ENCODE measurements around the gene CARD16.
"Not testable (repeated sequence)": the region's sequence is repeated elsewhere in the genome, so short reads cannot be mapped to it uniquely, and the experiment has no call there.

Gene CARD16

DNA sequence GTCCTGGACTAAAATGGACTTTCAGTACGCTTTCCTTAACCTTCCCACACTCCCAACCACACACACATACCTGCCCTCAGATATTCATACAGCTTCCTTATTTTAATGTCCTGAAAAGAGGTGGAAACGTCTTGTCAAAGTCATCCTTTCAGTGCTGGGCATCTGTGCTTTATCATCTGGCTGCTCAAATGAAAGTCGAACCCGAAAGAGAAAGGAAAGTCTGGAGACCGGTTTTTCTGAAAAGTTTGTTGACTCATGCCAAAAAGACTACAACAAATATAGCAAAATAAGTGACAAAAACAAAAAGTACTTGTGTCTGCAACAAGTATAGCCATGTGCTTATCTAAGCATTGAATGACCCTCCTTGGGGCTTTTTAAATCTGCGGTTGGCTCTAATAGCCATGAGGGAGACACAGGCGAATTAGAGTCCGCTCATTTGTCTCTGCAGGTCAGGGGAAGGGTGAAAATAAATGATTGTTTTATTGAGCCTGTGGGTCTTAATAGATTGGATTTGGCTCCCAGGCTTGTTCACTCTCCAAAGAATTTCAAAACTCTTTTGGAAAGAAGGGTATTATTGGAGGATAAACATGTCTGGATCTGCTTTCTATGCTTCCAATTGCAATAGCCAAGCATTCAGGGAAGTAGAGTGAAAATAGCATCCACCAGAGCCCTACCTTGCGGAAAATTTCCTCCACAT is 18.3 kb upstream of the CARD16 start:
- H3K9me3 Mint-ChIP-seq (ENCODE audit: low read depth); H3K27me3 Mint-ChIP-seq; H3K4me3 Mint-ChIP-seq; H3K36me3 Mint-ChIP-seq; H3K27ac Mint-ChIP-seq; H3K4me1 Mint-ChIP-seq (ENCODE audit: low read depth): not testable (repeated sequence)

DNA sequence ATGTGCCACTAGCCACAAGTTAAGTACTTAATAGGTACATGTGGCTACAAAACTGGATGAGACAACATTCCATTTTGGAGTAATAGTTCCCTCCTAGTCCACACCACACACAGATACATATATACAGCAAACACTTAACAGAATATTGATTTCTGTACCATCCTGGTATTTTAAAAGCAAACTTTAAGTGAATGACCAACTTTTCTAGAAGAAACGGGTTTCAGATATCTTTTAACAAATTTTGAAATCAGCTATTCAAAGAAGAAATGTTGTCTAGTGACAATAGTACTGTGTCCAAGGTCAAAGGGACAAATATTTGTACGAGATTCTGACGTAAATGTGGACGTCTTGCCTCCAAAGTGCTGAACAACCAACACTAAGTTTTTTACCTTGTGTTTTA is 12.3 kb upstream of the CARD16 start:
- Mint-ChIP-seq H3K27ac (no peak overlapping the region), H3K4me1 (ENCODE audit: low read depth) (no peaks in the 10 kb centered on the region)

DNA sequence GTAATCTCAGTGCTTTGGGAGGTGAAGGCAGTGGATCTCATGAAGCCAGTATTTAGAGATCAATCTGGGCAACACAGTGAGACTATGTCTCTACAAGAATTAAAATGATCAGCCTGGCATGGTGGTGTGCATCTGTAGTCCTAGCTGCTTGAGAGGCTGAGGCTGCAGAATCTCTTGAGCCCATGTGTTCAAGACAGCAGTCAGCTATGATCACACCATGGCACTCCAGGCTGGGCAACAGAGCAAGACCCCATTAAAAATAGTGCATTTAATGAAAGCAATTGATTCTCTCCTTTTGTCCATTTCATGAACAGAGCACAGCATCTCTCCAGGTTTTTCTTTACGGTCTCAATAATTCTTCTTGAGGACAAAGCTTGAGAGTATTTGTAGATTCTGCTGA is 11.3 kb upstream of the CARD16 start:
- peaks cover 7% of the 10 kb centered on the region for H3K36me3 Mint-ChIP-seq
- no peak overlapping the region for H3K4me3 Mint-ChIP-seq
- H3K4me1 Mint-ChIP-seq (ENCODE audit: low read depth) = no peaks in the 10 kb centered on the region
- H3K27ac Mint-ChIP-seq = no peak overlapping the region
- no peaks in the 10 kb centered on the region for H3K27me3 Mint-ChIP-seq
- H3K9me3 Mint-ChIP-seq (ENCODE audit: low read depth) = peaks cover 5% of the 10 kb centered on the region

More for the DNA sequence above, 12.3 kb upstream of the CARD16 start:
- Mint-ChIP-seq H3K36me3 (peaks cover 7% of the 10 kb centered on the region), H3K9me3 (ENCODE audit: low read depth) (peaks cover 5% of the 10 kb centered on the region), H3K27me3 (no peaks in the 10 kb centered on the region), H3K4me3 (no peak overlapping the region)

DNA sequence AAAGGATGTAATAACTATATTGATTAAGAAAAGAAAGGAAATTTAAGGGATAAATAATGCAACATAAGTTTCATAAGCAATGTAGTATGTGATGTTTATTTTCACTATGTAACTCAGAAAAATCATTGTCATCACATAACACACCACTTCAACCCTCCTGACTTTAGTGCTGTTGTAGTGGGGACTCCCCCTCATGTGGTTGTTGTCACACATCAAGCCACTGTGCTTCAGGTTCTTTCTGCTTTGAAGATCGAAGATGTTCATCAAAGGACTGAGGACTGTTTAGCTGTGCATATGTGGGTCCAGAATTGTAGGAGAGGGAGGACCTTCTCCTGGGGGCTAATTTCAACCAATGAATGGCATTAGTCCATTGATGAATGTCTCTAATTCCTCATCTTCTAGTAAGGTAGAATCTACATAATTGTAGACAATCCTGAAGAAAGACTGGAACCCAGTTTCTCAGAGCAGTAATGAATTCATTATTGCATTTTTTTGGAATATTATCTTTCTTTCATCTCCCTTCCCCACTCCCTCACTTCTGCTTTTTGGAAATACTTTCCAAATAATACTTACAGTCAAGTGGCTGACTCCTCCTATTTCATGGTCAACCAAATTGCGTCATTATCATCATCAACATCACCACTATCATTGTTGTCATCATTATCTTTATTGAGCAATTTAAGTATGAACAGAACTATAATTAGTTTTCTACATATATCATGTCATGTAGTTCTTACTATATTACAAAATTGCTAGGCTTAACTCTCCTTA is 9.8 kb upstream of the CARD16 start:
- H3K27me3 Mint-ChIP-seq = no peaks in the 10 kb centered on the region
- H3K4me1 Mint-ChIP-seq (ENCODE audit: low read depth) = no peaks in the 10 kb centered on the region
- H3K27ac Mint-ChIP-seq = no peak overlapping the region
- peaks cover 3% of the 10 kb centered on the region for H3K36me3 Mint-ChIP-seq
- H3K4me3 Mint-ChIP-seq = no peak overlapping the region
- H3K9me3 Mint-ChIP-seq (ENCODE audit: low read depth) = no peaks in the 10 kb centered on the region

DNA sequence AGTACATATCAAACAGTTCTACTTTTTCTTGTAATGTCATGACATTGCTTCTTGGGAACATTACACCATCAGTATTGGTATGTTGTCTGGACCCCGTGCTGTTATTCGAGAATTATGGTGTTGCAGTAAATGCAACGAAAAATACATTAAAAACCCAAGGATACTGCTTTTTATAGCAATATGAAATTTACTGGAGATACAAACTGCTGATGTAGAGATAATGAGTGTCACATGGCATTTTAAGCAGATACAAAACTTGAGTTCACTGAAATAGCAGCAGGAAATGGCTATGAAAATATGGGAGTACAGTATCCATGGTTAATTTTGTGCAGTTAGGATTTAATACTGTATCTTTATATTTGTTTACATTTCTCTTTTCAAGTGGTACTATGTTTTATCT is 7.4 kb upstream of the CARD16 start:
- Mint-ChIP-seq H3K9me3 (ENCODE audit: low read depth) (no peaks in the 10 kb centered on the region), H3K4me3 (no peak overlapping the region), H3K27ac (no peak overlapping the region)

DNA sequence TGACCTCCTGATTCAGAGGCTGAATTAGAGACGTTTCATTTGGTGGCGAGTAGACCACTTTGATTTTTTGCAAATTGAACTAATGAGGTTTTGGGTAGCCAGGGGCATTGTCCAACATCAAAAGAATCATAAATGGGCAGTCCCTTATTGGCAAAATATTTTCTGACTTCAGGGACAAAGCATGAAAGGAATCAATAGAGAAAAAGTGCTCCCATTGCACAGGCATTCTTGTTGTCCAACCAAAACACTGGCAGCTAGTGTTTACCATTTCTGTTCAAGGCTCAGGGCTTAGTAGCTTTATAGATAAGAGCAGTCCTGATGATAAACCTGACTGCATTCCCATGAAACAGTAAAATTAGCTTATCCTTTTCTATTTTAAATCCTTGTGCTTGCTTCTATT is 6.4 kb upstream of the CARD16 start:
- H3K9me3 Mint-ChIP-seq (ENCODE audit: low read depth) = no peaks in the 10 kb centered on the region
- H3K27me3 Mint-ChIP-seq = no peaks in the 10 kb centered on the region
- H3K4me1 Mint-ChIP-seq (ENCODE audit: low read depth) = peaks cover under 1% of the 10 kb centered on the region
- no peak overlapping the region for H3K27ac Mint-ChIP-seq
- H3K4me3 Mint-ChIP-seq = no peak overlapping the region
- peaks cover 3% of the 10 kb centered on the region for H3K36me3 Mint-ChIP-seq

More for the DNA sequence above, 7.4 kb upstream of the CARD16 start:
- no peaks in the 10 kb centered on the region for H3K4me1 Mint-ChIP-seq (ENCODE audit: low read depth)
- H3K36me3 Mint-ChIP-seq = peaks cover 3% of the 10 kb centered on the region
- no peaks in the 10 kb centered on the region for H3K27me3 Mint-ChIP-seq

DNA sequence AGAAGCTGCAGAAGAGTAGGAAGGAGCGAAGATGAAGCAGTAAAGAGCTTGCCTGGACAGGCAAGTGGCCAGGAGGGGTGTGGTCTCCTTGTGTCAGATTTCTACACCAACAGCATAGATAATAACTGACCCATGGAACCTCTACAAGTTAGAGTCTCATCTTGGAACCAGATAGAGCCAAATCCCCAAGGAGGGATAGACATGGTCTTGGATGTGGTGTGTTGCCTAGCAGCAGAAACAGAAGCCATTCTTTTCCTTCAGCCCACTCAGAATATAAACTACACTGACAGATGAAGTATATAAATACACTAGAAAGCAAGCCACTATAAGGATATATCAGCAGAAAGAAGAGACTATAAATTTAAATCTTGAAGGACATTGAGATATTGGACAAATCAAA is 4.3 kb upstream of the CARD16 start:
- no peaks in the 10 kb centered on the region for H3K36me3 Mint-ChIP-seq
- H3K27ac Mint-ChIP-seq = no peak overlapping the region
- H3K9me3 Mint-ChIP-seq (ENCODE audit: low read depth) = no peaks in the 10 kb centered on the region
- H3K4me3 Mint-ChIP-seq = no peak overlapping the region
- H3K27me3 Mint-ChIP-seq = no peaks in the 10 kb centered on the region
- H3K4me1 Mint-ChIP-seq (ENCODE audit: low read depth) = peaks cover 17% of the 10 kb centered on the region

DNA sequence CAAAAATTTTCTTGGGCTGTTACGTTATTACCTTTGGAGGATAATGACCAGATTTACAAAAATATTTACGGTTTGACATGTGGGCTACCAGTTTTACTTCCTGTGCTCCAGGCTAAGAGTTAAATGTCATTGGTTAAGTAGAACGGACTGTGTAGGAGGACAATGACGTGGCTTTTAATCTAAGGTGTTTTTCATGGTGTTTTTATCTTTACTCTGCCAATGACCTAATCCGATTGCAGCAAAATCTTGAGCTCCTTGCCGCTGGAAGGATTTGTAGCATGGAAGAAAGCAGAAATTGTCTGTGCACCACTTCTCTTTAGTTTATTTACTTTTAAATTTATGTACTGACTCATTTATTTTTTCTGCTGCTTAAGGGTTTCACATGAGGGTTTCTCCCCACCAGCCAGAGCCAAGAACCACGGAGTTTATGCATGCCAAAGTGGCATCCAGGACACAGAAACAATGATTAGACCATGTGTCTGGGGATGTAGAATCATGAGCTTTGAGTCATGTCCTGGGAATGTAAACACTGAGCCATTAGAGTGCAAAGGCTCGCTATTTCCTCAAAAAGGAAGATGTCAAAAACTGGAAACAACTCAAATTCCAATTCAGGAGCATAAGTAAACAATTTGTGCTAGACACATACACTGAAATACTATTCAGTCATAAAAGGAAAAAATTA is 1.9 kb upstream of the CARD16 start:
- H3K36me3 Mint-ChIP-seq = no peaks in the 10 kb centered on the region
- peaks cover 42% of the 10 kb centered on the region for H3K4me1 Mint-ChIP-seq (ENCODE audit: low read depth)
- no peak overlapping the region for H3K4me3 Mint-ChIP-seq
- H3K27me3 Mint-ChIP-seq = no peaks in the 10 kb centered on the region
- no peak overlapping the region for H3K27ac Mint-ChIP-seq
- no peaks in the 10 kb centered on the region for H3K9me3 Mint-ChIP-seq (ENCODE audit: low read depth)

DNA sequence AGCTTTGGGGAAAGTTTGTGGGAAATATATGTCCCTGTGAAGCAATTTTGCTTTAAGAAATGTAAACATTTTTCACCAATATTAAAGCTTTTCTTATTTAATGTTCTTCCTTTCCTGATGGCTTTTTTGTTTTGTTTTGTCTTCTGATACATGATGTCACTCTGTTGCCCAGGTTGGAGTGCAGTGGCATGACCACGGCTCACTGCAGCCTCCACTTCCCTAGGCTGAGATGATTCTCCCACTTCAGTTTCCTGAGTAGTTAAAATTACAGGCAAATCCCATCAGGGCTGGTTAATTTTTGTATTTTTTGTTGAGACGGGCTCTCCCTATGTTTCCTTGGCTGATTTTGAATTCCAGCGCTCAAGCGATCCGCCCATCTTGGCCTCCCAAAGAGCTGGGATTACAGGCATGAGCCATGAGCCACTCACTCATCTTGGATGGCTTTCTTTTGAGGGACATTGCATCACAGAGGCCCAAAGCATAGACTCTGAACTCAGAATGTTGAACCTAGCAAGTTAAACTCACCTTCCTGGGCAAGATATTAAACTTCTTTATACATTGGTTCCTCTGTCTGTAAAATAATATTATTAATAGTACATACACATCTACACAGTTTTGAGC is 651 bp upstream of the CARD16 start:
- Mint-ChIP-seq H3K9me3 (ENCODE audit: low read depth) (no peaks in the 10 kb centered on the region), H3K27ac (peak overlapping the region; percentile 59), H3K27me3 (no peaks in the 10 kb centered on the region), H3K4me3 (peak overlapping the region; percentile 96), H3K36me3 (peaks cover 8% of the 10 kb centered on the region), H3K4me1 (ENCODE audit: low read depth) (peaks cover 52% of the 10 kb centered on the region)

DNA sequence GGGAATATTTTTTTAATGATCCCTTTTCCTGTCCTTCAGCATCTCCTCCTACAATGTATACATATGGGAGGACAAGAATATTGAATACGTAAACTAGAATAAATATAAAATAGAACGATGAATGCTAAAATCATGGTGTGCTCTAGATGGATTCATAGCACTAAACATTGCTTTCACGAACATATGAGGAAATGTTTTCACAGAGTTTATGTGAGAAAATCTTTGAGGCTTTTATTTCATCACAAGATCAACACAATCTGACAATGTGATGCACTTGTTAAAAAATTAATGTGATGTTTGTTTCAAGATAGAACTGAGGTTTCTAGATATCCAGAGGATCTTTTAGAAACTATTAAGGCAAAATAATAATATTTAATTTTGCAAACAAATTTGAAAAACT is 3.0 kb downstream of the CARD16 start:
- no peaks in the 10 kb centered on the region for H3K9me3 Mint-ChIP-seq (ENCODE audit: low read depth)
- H3K4me3 Mint-ChIP-seq = no peak overlapping the region
- H3K27me3 Mint-ChIP-seq = no peaks in the 10 kb centered on the region
- H3K4me1 Mint-ChIP-seq (ENCODE audit: low read depth) = peaks cover 59% of the 10 kb centered on the region
- H3K27ac Mint-ChIP-seq = no peak overlapping the region
- peaks cover 23% of the 10 kb centered on the region for H3K36me3 Mint-ChIP-seq

DNA sequence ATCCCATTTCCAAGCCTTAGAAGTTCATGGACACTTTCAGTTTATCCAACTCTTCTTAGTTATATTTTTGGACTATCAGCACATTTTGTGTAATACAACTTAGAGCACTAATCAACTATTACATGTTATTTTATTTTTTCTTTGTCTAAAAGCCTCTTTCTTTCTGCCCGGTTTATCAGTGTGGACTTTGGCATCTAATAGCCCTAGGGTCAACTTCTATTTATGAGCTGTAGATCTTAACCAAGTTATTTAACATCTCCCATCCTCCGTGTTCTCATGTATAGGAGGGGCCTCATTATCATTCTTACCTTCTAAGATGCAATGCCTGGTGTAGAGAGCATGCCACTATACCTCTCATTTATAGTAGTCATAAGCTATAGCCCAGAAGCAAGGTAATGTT is 4.4 kb downstream of the CARD16 start:
- Mint-ChIP-seq H3K27me3 (no peaks in the 10 kb centered on the region), H3K4me1 (ENCODE audit: low read depth) (peaks cover 63% of the 10 kb centered on the region), H3K36me3 (peaks cover 29% of the 10 kb centered on the region), H3K4me3 (no peak overlapping the region), H3K9me3 (ENCODE audit: low read depth) (peaks cover 4% of the 10 kb centered on the region), H3K27ac (no peak overlapping the region)

DNA sequence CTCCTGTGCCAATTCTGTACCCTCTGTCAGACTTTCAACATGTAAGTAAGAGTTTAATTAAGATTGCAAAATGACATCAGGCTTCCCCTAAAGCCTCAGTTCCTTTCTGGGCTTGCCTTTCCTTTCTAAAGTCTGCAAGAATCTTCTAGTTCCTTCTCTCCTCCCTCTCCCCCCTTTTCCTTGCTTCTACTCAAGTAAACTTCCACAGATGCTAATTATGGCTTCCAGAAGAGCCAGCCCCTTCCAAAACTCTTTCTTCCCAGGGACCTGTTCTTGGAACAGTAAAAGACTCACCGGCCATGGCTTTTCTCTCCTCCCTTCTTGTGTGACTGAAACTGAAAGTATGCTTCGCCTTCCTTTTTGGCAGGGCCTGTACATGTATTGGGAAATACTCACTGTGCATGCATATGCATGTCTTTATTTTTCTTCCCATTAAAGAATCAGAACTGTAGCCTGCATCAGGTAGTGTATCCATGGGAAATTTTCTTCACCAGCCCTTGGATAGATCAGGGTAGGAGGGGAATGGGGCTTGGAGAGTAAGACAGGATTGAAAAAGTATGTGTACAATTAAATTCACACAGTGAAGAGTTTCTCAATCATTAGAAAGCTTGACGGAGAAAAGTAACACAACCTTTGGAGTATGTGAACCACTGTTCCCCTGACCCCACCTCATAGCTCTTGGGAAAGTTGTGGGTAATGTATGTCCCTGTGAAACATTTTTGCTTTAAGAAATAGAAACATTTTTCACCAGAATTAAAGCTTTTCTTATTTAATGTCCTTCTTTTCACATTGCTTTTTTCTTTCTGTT is 10.1 kb downstream of the CARD16 start, which contains the start of gene CASP1:
TSS of gene CASP1 (minus strand) at position 332 of the 808 bp plus-strand sequence. CDS start at position 301, 31 bp downstream.
- H3K27me3 Mint-ChIP-seq = no peaks in the 10 kb centered on the region
- peak within 1 kb of the TSS; percentile 95 for H3K4me3 Mint-ChIP-seq
- peaks cover 56% of the 10 kb centered on the region for H3K4me1 Mint-ChIP-seq (ENCODE audit: low read depth)
- H3K9me3 Mint-ChIP-seq (ENCODE audit: low read depth) = peaks cover 4% of the 10 kb centered on the region
- peaks cover 26% of the 10 kb centered on the region for H3K36me3 Mint-ChIP-seq
- H3K27ac Mint-ChIP-seq = peak within 1 kb of the TSS; percentile 97

DNA sequence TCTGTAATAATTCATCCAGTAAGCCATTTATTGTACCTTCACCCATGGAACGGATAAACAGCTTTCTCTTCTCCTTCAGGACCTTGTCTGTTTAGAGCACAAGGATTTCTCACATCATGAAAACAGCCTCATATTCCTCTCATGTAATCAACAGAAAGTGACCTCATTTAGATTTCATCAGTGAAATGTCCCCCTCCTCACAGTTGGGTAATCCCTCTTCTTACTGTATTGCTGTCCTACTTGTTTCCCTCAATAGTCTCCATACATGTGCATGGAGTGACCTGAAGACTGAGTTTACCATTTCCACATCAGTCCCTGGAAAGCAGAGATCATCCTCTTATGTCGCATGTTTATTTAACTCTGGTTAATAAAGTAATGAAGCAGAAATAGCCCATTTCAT is 10.7 kb downstream of the CARD16 start:
- Mint-ChIP-seq H3K4me3 (peak overlapping the region; percentile 95), H3K36me3 (peaks cover 28% of the 10 kb centered on the region), H3K27ac (peak overlapping the region; percentile 97), H3K4me1 (ENCODE audit: low read depth) (peaks cover 56% of the 10 kb centered on the region)
- H3K9me3 Mint-ChIP-seq (ENCODE audit: low read depth); H3K27me3 Mint-ChIP-seq: not testable (repeated sequence)

DNA sequence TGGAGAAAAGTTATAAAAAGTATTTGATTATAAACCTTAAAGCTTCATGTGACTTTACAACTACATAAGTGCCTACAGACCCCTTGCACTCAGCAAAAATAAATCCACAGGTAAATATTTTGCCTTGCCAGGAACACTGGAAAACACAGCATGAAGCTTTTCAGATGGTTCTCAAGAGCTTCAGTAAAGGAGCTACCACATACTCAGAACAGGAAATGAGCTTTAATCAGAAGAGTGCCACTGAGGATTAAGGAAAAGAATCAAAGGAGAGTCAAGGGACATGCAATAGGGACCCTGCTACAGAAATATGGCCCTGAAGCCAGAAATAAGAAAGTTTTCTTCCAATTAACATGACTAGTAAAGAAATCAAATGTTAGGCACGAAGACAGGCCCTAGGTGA is 11.4 kb downstream of the CARD16 start:
- Mint-ChIP-seq H3K4me3 (peak overlapping the region; percentile 95), H3K9me3 (ENCODE audit: low read depth) (peaks cover 4% of the 10 kb centered on the region), H3K4me1 (ENCODE audit: low read depth) (peaks cover 59% of the 10 kb centered on the region), H3K27ac (peak overlapping the region; percentile 97), H3K27me3 (no peaks in the 10 kb centered on the region), H3K36me3 (peaks cover 32% of the 10 kb centered on the region)
